SH-SY5Y (cell line): ENCODE results near the gene L3MBTL2.

Experiments
- GATA2 ChIP-seq: IDR thresholded peaks from 2 replicates; pipeline ENCODE4 v1.6.1; 2011; ENCODE audit warnings: mild to moderate bottlenecking, low read depth, low read length
- GATA3 ChIP-seq: IDR thresholded peaks from 2 replicates; pipeline ENCODE4 v1.6.1; 2011; ENCODE audit warnings: low read depth, mild to moderate bottlenecking, low read length, moderate library complexity

- TF ChIP-seq GATA3 (no peak), GATA2 (no peak)
These were observed 58.6 kb downstream of the L3MBTL2 start for GRCh38 chr22:41263704-41264103.
